OCI-LY7 (cell line): ENCODE results near the gene KDM8. TPM values are rescaled to one million over a fixed set of nuclear protein-coding genes. Genes with fewer than 3 reads are reported as not detected.

Experiments used
- BruUV-seq: library from RNA; stranded (reverse); fragments of 400-500 nt; replicated peaks from 2 replicates; lab custom pipeline; 2021; lab: Mats Ljungman, UMichigan
- CTCF ChIA-PET: fragments of 300-600 bp; sonication (Branson Sonifier 250); formaldehyde crosslinking; loops from one replicate; lab custom pipeline; 2022; ENCODE audit warnings: antibody characterized with exemption; ENCODE audit not compliant: unreplicated experiment; lab: Charles Lee
- POLR2A ChIA-PET: fragments of 300-600 bp; sonication (Branson Sonifier 250); formaldehyde crosslinking; loops from one replicate; lab custom pipeline; 2022; ENCODE audit warnings: antibody characterized with exemption; lab: Charles Lee
- DNase-seq: peaks from one replicate; pipeline ENCODE4 v3.0.0-alpha.2; 2015; ENCODE audit warnings: low spot score
- H2AFZ ChIP-seq: fragments of 200-600 bp; sonication (generic), shearing (Covaris generic); 2 replicates; pipeline ENCODE4 v1.6.1; 2014; ENCODE audit warnings: mild to moderate bottlenecking, antibody characterized with exemption, low read length, moderate library complexity
- H3K27ac ChIP-seq: fragments of 200-600 bp; sonication (generic); 2 replicates; pipeline ENCODE4 v1.5.1; 2014; ENCODE audit warnings: mixed run types, low read depth, mild to moderate bottlenecking, moderate library complexity, low read length, inconsistent platforms; ENCODE audit not compliant: poor library complexity, severe bottlenecking
- H3K36me3 ChIP-seq: fragments of 200-600 bp; sonication (generic); 2 replicates; pipeline ENCODE4 v1.6.1; 2014; ENCODE audit warnings: mild to moderate bottlenecking, antibody characterized with exemption, low read length, moderate library complexity, mixed read lengths; ENCODE audit not compliant: insufficient read depth
- H3K4me1 ChIP-seq: fragments of 200-600 bp; sonication (generic); 2 replicates; pipeline ENCODE4 v1.5.1; 2014; ENCODE audit warnings: mild to moderate bottlenecking, low read length; ENCODE audit not compliant: insufficient read depth, poor library complexity, severe bottlenecking
- H3K4me2 ChIP-seq: fragments of 200-600 bp; sonication (generic); 2 replicates; pipeline ENCODE4 v1.6.1; 2014; ENCODE audit warnings: mild to moderate bottlenecking, low read length
- H3K4me3 ChIP-seq: fragments of 200-600 bp; sonication (generic); 2 replicates; pipeline ENCODE4 v1.5.1; 2014; ENCODE audit warnings: mild to moderate bottlenecking, low read depth, low read length; ENCODE audit not compliant: poor library complexity, severe bottlenecking
- H3K79me2 ChIP-seq: fragments of 200-600 bp; sonication (generic); 2 replicates; pipeline ENCODE4 v1.6.1; 2016; ENCODE audit warnings: low read depth, mild to moderate bottlenecking, low read length, moderate library complexity, mixed read lengths; ENCODE audit not compliant: insufficient read depth
- H3K9me2 ChIP-seq: fragments of 200-600 bp; sonication (generic); 2 replicates; pipeline ENCODE4 v1.6.1; 2016; ENCODE audit warnings: mild to moderate bottlenecking, low read length, mixed read lengths; ENCODE audit not compliant: insufficient read depth
- H3K9me3 ChIP-seq: fragments of 200-600 bp; sonication (generic); 2 replicates; pipeline ENCODE4 v1.6.1; 2014; ENCODE audit warnings: mild to moderate bottlenecking, mixed run types, low read length, mixed read lengths
- H4K20me1 ChIP-seq: fragments of 200-600 bp; sonication (generic); 2 replicates; pipeline ENCODE4 v1.6.1; 2014; ENCODE audit warnings: mild to moderate bottlenecking, antibody characterized with exemption, low read length, moderate library complexity, mixed read lengths; ENCODE audit not compliant: insufficient read depth
- CTCF ChIP-seq: fragments of 200-600 bp; sonication (generic); conservative IDR thresholded peaks from 2 replicates; pipeline ENCODE4 v1.5.1; 2014; ENCODE audit warnings: mild to moderate bottlenecking, antibody characterized with exemption, low read length, moderate library complexity, mixed read lengths
- EZH2phosphoT487 ChIP-seq: fragments of 200-600 bp; sonication (generic); IDR thresholded peaks from 2 replicates; pipeline ENCODE4 v1.6.1; 2018; ENCODE audit warnings: low read depth, borderline replicate concordance, mild to moderate bottlenecking, mixed run types, antibody characterized with exemption, low read length, moderate library complexity, mixed read lengths
- intact Hi-C: fragments of 100-400 bp; cut with micrococcal nuclease; formaldehyde crosslinking; loops from one replicate; pipeline ENCODE4 v1.10.0; 2022; ENCODE audit not compliant: unreplicated experiment
- total RNA-seq, 2 experiments: library from RNA; depleted of rRNA in 1 of 2; stranded (reverse); fragments of >200 nt in 1 of 2; shearing (Covaris generic) in 1 of 2; gene quantifications; 2 replicates each; pipeline ENCODE4 v1.2.3, GENCODE V29; 2014 to 2022

The KDM8 gene
- total RNA-seq, 2 experiments from 2014 or later: 14.2 to 14.5 TPM

GRCh38 chr16:27235055-27235937, 32.0 kb downstream of the KDM8 start:
- Histone ChIP-seq H3K9me3 (no peaks in the 10 kb centered on the region), H2AFZ (no peak overlapping the region), H3K27ac (no peak overlapping the region), H3K4me3 (no peak overlapping the region), H3K4me1 (peaks cover 67% of the 10 kb centered on the region), H3K36me3 (peaks cover 26% of the 10 kb centered on the region), H3K79me2 (no peaks in the 10 kb centered on the region), H3K9me2 (no peaks in the 10 kb centered on the region), H3K4me2 (peak overlapping the region; percentile 18; the same call in 1 of the 2 replicates), H4K20me1 (no peaks in the 10 kb centered on the region)
- DNase-seq: peak; percentile 78
- intact Hi-C loops: loop anchor here (1.0 to 2.0 kb wide), 3 partner anchors 80 to 222 kb away; no protein-coding TSS in a partner anchor
- peak; percentile 99 for TF ChIP-seq CTCF
- TF ChIP-seq EZH2phosphoT487: no peak
- ChIA-PET POLR2A (interaction anchor here (0.6 to 1.9 kb wide), 8 partner anchors 8 to 143 kb away, joined by 3 to 9 read pairs (median 4); no protein-coding TSS in a partner anchor), CTCF (interaction anchor here (0.6 to 1.5 kb wide), 7 partner anchors 36 to 139 kb away, joined by 3 to 6 read pairs (median 3); no protein-coding TSS in a partner anchor)
- BruUV-seq: no TSS peak

GRCh38 chr16:27235938-27236245, 32.6 kb downstream of the KDM8 start:
- TF ChIP-seq CTCF: no peak
- no peak for TF ChIP-seq EZH2phosphoT487
- ChIA-PET CTCF (interaction anchor here (0.6 to 1.0 kb wide), 3 partner anchors 36 to 138 kb away, joined by 3 to 4 read pairs (median 3); no protein-coding TSS in a partner anchor), POLR2A (interaction anchor here (1.0 to 1.8 kb wide), 2 partner anchors 63 to 80 kb away, joined by 3 to 4 read pairs; no protein-coding TSS in a partner anchor)
- no peaks in the 10 kb centered on the region for H3K9me3 ChIP-seq
- no peaks in the 10 kb centered on the region for H3K9me2 ChIP-seq
- no peak for DNase-seq
- peaks cover 22% of the 10 kb centered on the region for H3K36me3 ChIP-seq
- H3K4me2 ChIP-seq: no peak overlapping the region
- H4K20me1 ChIP-seq: no peaks in the 10 kb centered on the region
- H3K27ac ChIP-seq: no peak overlapping the region
- H3K79me2 ChIP-seq: no peaks in the 10 kb centered on the region
- no TSS peak for BruUV-seq
- intact Hi-C loops: loop anchor here (1.0 to 2.0 kb wide), 3 partner anchors 79 to 221 kb away; no protein-coding TSS in a partner anchor
- peaks cover 67% of the 10 kb centered on the region for H3K4me1 ChIP-seq
- no peak overlapping the region for H3K4me3 ChIP-seq
- no peak overlapping the region for H2AFZ ChIP-seq
